C4-2B (cell line): Measurements from ENCODE around the gene LIM2.

ENCODE experiments used
- H3K27ac ChIP-seq: fragments of 450-650 bp; 2 replicates; pipeline ENCODE4 v1.5.1; 2017
- ZFX ChIP-seq: fragments of 450-650 bp; IDR thresholded peaks from 2 replicates; pipeline ENCODE4 v1.6.1; 2017
- TF ChIP-seq, protein P1 (sequence below): fragments of 450-650 bp; conservative IDR thresholded peaks from 2 replicates; pipeline ENCODE4 v1.5.1; 2017; ENCODE audit warnings: mild to moderate bottlenecking

LIM2 gene

DNA sequence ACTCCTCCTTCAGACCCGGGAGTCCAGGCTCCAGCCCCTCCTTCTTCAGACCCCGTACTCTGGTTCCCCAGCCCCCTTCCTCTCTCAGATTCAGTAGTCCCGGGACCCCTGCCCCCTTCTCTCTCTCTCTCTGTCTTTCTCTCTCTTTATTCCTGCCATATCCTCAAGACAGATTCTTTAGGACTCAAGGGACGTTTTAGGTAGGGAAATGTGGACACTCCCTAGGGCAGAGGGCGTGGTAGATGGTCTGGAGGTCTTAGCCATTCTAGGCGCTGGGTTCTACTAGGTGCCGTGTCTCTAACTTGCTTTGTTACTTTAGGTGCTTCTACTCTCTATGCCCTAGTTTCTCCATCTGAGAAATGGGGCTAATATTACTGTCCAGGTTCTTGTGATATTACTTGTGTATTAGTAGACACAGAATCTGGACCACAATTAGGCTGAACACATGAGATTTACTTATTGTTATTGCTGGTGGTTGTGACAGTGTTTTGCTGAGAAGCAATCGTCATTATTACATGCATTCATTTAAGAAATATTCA, 3.4 kb upstream of the LIM2 start:
- H3K27ac ChIP-seq = no peak overlapping the region
- TF ChIP-seq, protein P1, sequence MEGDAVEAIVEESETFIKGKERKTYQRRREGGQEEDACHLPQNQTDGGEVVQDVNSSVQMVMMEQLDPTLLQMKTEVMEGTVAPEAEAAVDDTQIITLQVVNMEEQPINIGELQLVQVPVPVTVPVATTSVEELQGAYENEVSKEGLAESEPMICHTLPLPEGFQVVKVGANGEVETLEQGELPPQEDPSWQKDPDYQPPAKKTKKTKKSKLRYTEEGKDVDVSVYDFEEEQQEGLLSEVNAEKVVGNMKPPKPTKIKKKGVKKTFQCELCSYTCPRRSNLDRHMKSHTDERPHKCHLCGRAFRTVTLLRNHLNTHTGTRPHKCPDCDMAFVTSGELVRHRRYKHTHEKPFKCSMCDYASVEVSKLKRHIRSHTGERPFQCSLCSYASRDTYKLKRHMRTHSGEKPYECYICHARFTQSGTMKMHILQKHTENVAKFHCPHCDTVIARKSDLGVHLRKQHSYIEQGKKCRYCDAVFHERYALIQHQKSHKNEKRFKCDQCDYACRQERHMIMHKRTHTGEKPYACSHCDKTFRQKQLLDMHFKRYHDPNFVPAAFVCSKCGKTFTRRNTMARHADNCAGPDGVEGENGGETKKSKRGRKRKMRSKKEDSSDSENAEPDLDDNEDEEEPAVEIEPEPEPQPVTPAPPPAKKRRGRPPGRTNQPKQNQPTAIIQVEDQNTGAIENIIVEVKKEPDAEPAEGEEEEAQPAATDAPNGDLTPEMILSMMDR = no peak
- no peak for TF ChIP-seq ZFX

DNA sequence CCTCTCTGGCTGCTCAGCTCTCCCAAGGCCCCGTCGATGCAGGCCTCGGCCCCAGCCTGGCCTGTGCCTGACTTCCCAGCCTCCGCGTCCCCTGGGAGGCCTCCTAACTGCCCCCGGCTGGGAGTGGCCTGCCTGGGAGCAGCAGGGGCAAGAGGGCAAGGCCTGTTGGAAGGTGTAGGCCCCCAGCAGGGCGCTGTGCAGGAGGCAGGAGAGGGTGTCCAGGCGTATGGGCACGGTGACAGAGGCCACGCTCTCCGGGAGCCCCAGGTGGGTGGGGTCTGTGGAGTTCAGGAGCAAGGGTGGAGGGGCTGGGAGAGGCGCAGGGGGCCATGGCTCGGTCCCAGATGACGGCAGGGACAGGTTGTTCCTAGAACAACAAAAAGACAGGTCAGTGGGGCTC, 1.4 kb upstream of the LIM2 start:
- no peak for TF ChIP-seq ZFX
- TF ChIP-seq, protein P1 = no peak
- no peak overlapping the region for H3K27ac ChIP-seq

DNA sequence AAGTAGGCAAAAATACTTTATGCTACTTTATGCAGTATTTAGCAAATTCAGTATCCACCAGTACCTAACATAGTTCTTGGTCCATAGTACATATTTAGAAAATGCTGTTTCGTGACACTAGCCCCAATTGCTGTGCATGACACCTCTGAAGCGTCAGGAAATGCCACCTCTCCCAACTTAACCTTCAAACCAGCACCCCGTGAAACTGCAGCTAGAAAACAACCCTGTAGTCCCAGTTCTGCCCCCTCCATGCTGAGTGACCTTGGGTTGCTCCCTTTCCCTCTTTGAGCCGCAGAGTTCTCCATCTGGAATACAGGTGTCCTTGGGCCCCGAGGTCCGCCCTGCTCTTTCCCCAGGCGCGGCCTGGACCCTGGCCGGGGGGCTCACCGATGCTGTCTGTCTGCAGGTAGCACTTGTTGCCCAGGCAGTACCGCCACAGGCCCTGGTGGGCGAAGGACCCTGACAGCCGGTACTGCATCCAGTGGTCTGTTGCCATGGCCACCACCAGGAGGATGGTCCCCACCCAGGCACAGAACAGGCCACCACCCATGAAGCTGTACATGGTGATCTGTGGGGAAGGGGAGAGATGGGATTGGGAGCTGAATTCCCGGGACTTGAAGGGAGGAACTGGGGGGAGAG, 773 bp downstream of the LIM2 start:
- no peak overlapping the region for H3K27ac ChIP-seq
- no peak for TF ChIP-seq ZFX
- TF ChIP-seq, protein P1 = no peak

DNA sequence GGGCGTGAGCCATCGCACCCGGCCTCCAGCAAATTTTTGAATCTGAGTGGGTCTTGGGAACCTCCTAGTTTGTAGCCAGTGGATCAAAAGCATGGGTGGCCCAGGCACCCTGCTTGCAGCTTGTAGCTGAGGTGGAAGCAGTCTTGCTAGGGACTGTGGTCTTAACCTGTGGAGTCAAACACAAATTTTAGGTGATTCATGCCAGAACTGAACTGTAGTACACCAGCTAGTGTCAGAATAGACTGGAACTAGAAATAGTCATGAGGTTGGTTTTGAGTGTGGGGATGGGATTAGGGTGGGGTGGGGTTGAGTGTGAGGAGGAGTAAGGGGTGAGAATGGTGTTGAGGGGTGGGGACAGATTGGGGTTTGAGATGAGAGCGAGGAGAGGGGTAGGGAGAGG, 5.8 kb downstream of the LIM2 start:
- H3K27ac ChIP-seq = no peak overlapping the region
- TF ChIP-seq, protein P1 = no peak
- no peak for TF ChIP-seq ZFX

- no peak overlapping the region for H3K27ac ChIP-seq
- TF ChIP-seq, protein P1 = no peak
- TF ChIP-seq ZFX = no peak
These were observed 7.4 kb downstream of the LIM2 start for GRCh38 chr19:51380379-51380778.

DNA sequence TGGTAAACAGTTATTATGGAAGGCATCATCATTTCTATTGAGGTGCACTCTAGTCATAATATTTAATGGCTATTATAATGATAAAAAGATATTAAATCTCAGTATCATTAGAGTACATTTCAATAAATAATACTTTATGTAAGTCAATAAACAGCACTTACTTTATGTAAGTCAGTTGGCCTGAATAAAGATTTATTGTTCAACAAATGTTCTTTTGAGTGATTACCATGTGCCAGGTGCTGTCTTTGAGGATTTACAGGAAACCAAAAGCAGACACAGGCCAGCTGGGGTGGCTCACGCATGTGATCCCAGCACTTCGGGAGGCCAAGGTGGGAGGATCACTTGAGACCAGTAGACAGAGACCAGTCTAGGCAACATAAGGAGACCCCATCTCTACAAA, 10.4 kb downstream of the LIM2 start:
- no peak for TF ChIP-seq ZFX
- TF ChIP-seq, protein P1 = no peak
- H3K27ac ChIP-seq = no peak overlapping the region; the same call in 1 of the 2 replicates

DNA sequence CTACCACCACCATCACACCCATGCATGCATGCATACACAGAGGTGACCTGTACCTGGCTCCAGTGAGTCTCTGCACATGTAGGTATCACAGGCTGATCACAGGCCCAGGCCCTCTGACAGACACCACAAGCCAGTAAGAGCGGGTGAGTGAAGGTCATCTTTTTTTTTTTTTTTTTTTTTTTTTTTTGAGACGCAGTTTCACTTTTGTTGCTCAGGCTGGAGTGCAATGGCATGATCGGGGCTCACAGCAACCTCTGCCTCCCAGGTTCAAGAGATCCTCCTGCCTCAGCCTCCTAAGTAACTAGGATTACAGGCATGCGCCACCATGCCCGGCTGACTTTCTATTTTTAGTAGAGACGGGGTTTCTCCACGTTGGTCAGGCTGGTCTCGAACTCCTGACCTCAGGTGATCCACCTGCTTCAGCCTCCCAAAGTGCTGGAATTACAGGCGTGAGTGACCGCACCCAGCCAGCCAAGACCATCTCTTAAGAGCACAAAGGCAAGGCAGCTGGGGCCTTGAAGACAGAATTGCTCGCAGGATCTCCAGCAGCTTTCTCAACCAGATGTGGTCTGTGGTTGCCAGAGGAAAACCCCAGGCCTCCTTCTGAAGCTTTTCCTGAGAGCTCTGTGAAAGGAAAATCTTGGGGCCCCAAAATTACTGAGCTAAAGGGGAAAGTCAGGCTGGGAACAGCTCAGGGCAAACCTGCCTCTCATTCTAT, 12.1 kb downstream of the LIM2 start:
- TF ChIP-seq, protein P1 = no peak
- no peak for TF ChIP-seq ZFX
- no peak overlapping the region for H3K27ac ChIP-seq
